AG04450 (cell line): Measurements from ENCODE around the gene GRIN1. TPM values are rescaled to one million over a fixed set of nuclear protein-coding genes. Genes with fewer than 3 reads are reported as not detected.

Experiments
- CTCF ChIA-PET: fragments of 300-600, 350-600 bp; formaldehyde crosslinking; extraction: SDS; loops from one replicate; lab custom pipeline; 2022; ENCODE audit warnings: antibody characterized with exemption, inconsistent platforms; lab: Charles Lee
- POLR2A ChIA-PET: fragments of 350-600 bp; formaldehyde crosslinking; extraction: SDS; loops from one replicate; lab custom pipeline; 2021; ENCODE audit warnings: antibody characterized with exemption, inconsistent platforms; lab: Yijun Ruan, JAX
- DNase-seq: peaks from one replicate; pipeline ENCODE4 v3.0.0-alpha.2; 2011; ENCODE audit warnings: low read depth, low spot score
- H3K27ac ChIP-seq: one replicate; pipeline ENCODE4 v1.5.1; 2012; ENCODE audit warnings: low read depth, low read length, control low read depth
- H3K27me3 ChIP-seq: one replicate; pipeline ENCODE4 v1.6.0; 2012; ENCODE audit warnings: low read length; ENCODE audit not compliant: control insufficient read depth, insufficient read depth
- H3K4me3 ChIP-seq: 2 replicates; pipeline ENCODE4 v1.5.1; 2011; ENCODE audit warnings: mild to moderate bottlenecking, low read depth, low read length, control low read depth
- H3K9me3 ChIP-seq: 2 replicates; pipeline ENCODE4 v1.5.1; 2012; ENCODE audit warnings: low read length; ENCODE audit not compliant: control insufficient read depth, insufficient read depth
- CTCF ChIP-seq: IDR thresholded peaks from 2 replicates; pipeline ENCODE4 v1.5.1; 2011; ENCODE audit warnings: low read depth, low read length, control low read depth, inconsistent platforms
- polyA plus RNA-seq: library from polyadenylated mRNA; depleted of rRNA; stranded (reverse); fragments of >200 nt; gene quantifications from 2 replicates; pipeline ENCODE4 v1.2.3, GENCODE V29; 2011

GRIN1 gene
- polyA plus RNA-seq, 1 experiment = not detected

- DNase-seq = no peak
- no peak for TF ChIP-seq CTCF
- Histone ChIP-seq H3K4me3 (no peak overlapping the region), H3K9me3 (peaks cover 2% of the 10 kb centered on the region; the same call in 1 of the 2 replicates), H3K27ac (no peak overlapping the region), H3K27me3 (peaks cover 44% of the 10 kb centered on the region)
- CTCF ChIA-PET = no interaction called here
- POLR2A ChIA-PET = interaction anchor here (0.6 kb wide), 1 partner anchor 92 kb away, joined by 8 read pairs; no protein-coding TSS in a partner anchor
Measured at GRCh38 chr9:137159105-137160053, 20.4 kb downstream of the GRIN1 start.

- Histone ChIP-seq H3K27ac (no peak overlapping the region), H3K4me3 (no peak overlapping the region), H3K9me3 (peaks cover 3% of the 10 kb centered on the region; the same call in 1 of the 2 replicates), H3K27me3 (peaks cover 51% of the 10 kb centered on the region)
- ChIA-PET CTCF (no interaction called here), POLR2A (interaction anchor here (0.6 kb wide), 1 partner anchor 93 kb away, joined by 8 read pairs; no protein-coding TSS in a partner anchor)
- no peak for DNase-seq
- TF ChIP-seq CTCF = no peak
Measured at GRCh38 chr9:137160054-137160425, 21.1 kb downstream of the GRIN1 start.

GRCh38 chr9:137160716-137161557 lies 22.0 kb downstream of the GRIN1 start:
- DNase-seq = no peak
- no peak for TF ChIP-seq CTCF
- ChIA-PET POLR2A (no interaction called here), CTCF (no interaction called here)
- no peak overlapping the region for H3K27ac ChIP-seq
- H3K4me3 ChIP-seq = no peak overlapping the region
- peaks cover 60% of the 10 kb centered on the region for H3K27me3 ChIP-seq
- H3K9me3 ChIP-seq = peaks cover 3% of the 10 kb centered on the region; the same call in 1 of the 2 replicates

- H3K27ac ChIP-seq = no peak overlapping the region
- H3K9me3 ChIP-seq = peaks cover 3% of the 10 kb centered on the region; the same call in 1 of the 2 replicates
- ChIA-PET POLR2A (no interaction called here), CTCF (no interaction called here)
- DNase-seq = no peak
- H3K27me3 ChIP-seq = peaks cover 60% of the 10 kb centered on the region
- H3K4me3 ChIP-seq = no peak overlapping the region
- no peak for TF ChIP-seq CTCF
Measured at GRCh38 chr9:137161558-137162486, 22.9 kb downstream of the GRIN1 start.
